GM12865 (cell line): ENCODE results near the gene RAD52.

Experiments used
- DNase-seq: peaks from one replicate; pipeline ENCODE4 v3.0.0; 2010; ENCODE audit warnings: low read depth
- H3K4me3 ChIP-seq: 2 replicates; pipeline ENCODE4 v1.5.1; 2011; ENCODE audit warnings: mild to moderate bottlenecking, low read depth, low read length, control low read depth
- CTCF ChIP-seq: IDR thresholded peaks from 2 replicates; pipeline ENCODE4 v1.5.1; 2011; ENCODE audit warnings: low read length, control low read depth, low read depth, inconsistent platforms; ENCODE audit not compliant: insufficient read depth; ENCODE audit errors: missing control alignments

RAD52 gene

GRCh38 chr12:916712-917445, 32.6 kb downstream of the RAD52 start:
- no peak overlapping the region for H3K4me3 ChIP-seq
- DNase-seq: no peak
- TF ChIP-seq CTCF: no peak

GRCh38 chr12:916240-916639, 33.3 kb downstream of the RAD52 start:
- DNase-seq: no peak
- TF ChIP-seq CTCF: no peak
- H3K4me3 ChIP-seq: no peak overlapping the region

- TF ChIP-seq CTCF: no peak
- H3K4me3 ChIP-seq: no peak overlapping the region
- no peak for DNase-seq
Measured at GRCh38 chr12:915090-915489, 34.4 kb downstream of the RAD52 start.

GRCh38 chr12:913919-914698, 35.4 kb downstream of the RAD52 start:
- H3K4me3 ChIP-seq: no peak overlapping the region
- DNase-seq: no peak
- TF ChIP-seq CTCF: no peak

GRCh38 chr12:912466-913235, 36.8 kb downstream of the RAD52 start:
- H3K4me3 ChIP-seq: no peak overlapping the region
- TF ChIP-seq CTCF: no peak
- DNase-seq: no peak

GRCh38 chr12:911191-911826, 38.2 kb downstream of the RAD52 start:
- no peak overlapping the region for H3K4me3 ChIP-seq
- no peak for DNase-seq
- TF ChIP-seq CTCF: no peak
